OCI-LY3 (cell line): Measurements from ENCODE around the gene ASB8.

Experiments
- H2AFZ ChIP-seq: fragments of 200-600, 300-600 bp; shearing (Covaris generic); 2 replicates; pipeline ENCODE4 v1.6.0; 2014; ENCODE audit warnings: antibody characterized with exemption, low read depth, low read length
- H3K27ac ChIP-seq: fragments of 200-600, 300-600 bp; sonication (generic); 2 replicates; pipeline ENCODE4 v1.5.1; 2014; ENCODE audit warnings: mild to moderate bottlenecking, low read length, moderate library complexity, mixed read lengths
- H3K27me3 ChIP-seq: fragments of 200-600, 300-600 bp; sonication (generic); 2 replicates; pipeline ENCODE4 v1.6.1; 2014; ENCODE audit warnings: low read depth, low read length, mixed read lengths
- H3K36me3 ChIP-seq: fragments of 200-600, 300-600 bp; sonication (generic); replicated peaks from 2 replicates; pipeline ENCODE3; 2014; ENCODE audit warnings: low read depth, low read length, mixed read lengths
- H3K4me1 ChIP-seq: fragments of 300-600, 200-600 bp; sonication (generic); 2 replicates; pipeline ENCODE4 v1.6.1; 2014; ENCODE audit warnings: low read length, mixed read lengths
- H3K4me2 ChIP-seq: fragments of 200-600, 300-600 bp; sonication (generic); 2 replicates; pipeline ENCODE4 v1.6.1; 2014; ENCODE audit warnings: low read length, mixed read lengths
- H3K4me3 ChIP-seq: fragments of 300-600, 200-600 bp; sonication (generic); 2 replicates; pipeline ENCODE4 v1.5.1; 2014; ENCODE audit warnings: antibody characterized with exemption, mild to moderate bottlenecking, low read length, moderate library complexity
- H3K79me2 ChIP-seq: fragments of 300-600, 200-600 bp; shearing (Covaris generic); 2 replicates; pipeline ENCODE4 v1.6.1; 2014; ENCODE audit warnings: mild to moderate bottlenecking, low read length, mixed read lengths
- H3K9ac ChIP-seq: fragments of 300-600, 200-600 bp; shearing (Covaris generic); 2 replicates; pipeline ENCODE4 v1.6.0; 2014; ENCODE audit warnings: mild to moderate bottlenecking, low read length, moderate library complexity
- H3K9me3 ChIP-seq: fragments of 200-600, 300-600 bp; shearing (Covaris generic); 2 replicates; pipeline ENCODE4 v1.6.1; 2014; ENCODE audit warnings: low read length, mixed read lengths; ENCODE audit not compliant: insufficient read depth
- H4K20me1 ChIP-seq: fragments of 200-600, 300-600 bp; sonication (generic); 2 replicates; pipeline ENCODE4 v1.6.1; 2016; ENCODE audit warnings: low read length, mixed read lengths; ENCODE audit not compliant: insufficient read depth
- EZH2phosphoT487 ChIP-seq: fragments of 200-600 bp; shearing (Covaris generic); IDR thresholded peaks from 2 replicates; pipeline ENCODE4 v1.6.1; 2018; ENCODE audit warnings: antibody characterized with exemption, mixed run types, low read depth
- TF ChIP-seq, protein P1 (sequence below): fragments of 200-600, 300-600 bp; sonication (generic); IDR thresholded peaks from 2 replicates; pipeline ENCODE4 v1.5.1; 2014; ENCODE audit warnings: antibody characterized with exemption, low read length, low read depth

Gene ASB8

DNA sequence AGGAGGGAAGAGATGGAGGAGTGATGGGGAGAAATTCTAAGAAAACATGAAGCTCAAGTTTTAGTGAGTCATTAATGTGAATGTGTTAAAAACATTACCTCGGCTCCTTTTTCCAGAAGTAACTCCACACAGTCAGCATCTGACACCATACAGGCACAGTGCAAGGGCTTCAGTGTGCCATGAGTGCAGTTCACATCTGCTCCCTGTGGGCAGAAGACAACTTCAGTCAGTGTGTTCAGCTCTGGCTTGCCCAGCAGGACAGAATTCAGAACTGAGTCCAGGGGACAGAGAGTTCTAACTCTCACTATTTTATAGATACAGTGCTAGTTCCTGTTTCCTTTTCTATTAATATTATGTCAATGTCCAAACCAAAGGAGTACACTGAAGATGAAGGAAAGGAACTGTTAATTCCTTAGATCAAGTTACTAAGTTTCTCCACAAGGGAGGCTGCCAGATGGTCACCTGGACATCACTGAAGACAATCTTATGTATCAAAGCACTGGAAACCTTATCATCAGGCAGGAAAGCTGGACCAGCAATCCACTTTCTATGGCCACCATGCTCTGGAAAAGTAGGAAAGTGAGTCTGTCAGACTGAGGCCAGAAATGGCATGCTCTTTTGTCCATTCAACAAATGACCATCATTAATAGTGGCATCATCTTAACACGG is 6.1 kb downstream of the ASB8 start:
- peak overlapping the region; percentile 2; the same call in 1 of the 2 replicates for H3K4me3 ChIP-seq
- peaks cover 46% of the 10 kb centered on the region for H3K36me3 ChIP-seq
- H3K79me2 ChIP-seq: peaks cover 2% of the 10 kb centered on the region
- peak overlapping the region; percentile 35 for H3K4me2 ChIP-seq
- no peaks in the 10 kb centered on the region for H4K20me1 ChIP-seq
- H2AFZ ChIP-seq: no peak overlapping the region
- H3K27me3 ChIP-seq: no peaks in the 10 kb centered on the region
- peak overlapping the region; percentile 73; the same call in 1 of the 2 replicates for H3K27ac ChIP-seq
- no peaks in the 10 kb centered on the region for H3K9me3 ChIP-seq
- TF ChIP-seq, protein P1, sequence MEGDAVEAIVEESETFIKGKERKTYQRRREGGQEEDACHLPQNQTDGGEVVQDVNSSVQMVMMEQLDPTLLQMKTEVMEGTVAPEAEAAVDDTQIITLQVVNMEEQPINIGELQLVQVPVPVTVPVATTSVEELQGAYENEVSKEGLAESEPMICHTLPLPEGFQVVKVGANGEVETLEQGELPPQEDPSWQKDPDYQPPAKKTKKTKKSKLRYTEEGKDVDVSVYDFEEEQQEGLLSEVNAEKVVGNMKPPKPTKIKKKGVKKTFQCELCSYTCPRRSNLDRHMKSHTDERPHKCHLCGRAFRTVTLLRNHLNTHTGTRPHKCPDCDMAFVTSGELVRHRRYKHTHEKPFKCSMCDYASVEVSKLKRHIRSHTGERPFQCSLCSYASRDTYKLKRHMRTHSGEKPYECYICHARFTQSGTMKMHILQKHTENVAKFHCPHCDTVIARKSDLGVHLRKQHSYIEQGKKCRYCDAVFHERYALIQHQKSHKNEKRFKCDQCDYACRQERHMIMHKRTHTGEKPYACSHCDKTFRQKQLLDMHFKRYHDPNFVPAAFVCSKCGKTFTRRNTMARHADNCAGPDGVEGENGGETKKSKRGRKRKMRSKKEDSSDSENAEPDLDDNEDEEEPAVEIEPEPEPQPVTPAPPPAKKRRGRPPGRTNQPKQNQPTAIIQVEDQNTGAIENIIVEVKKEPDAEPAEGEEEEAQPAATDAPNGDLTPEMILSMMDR: no peak
- TF ChIP-seq EZH2phosphoT487: no peak
- peaks cover 26% of the 10 kb centered on the region for H3K4me1 ChIP-seq
- H3K9ac ChIP-seq: no peak overlapping the region

DNA sequence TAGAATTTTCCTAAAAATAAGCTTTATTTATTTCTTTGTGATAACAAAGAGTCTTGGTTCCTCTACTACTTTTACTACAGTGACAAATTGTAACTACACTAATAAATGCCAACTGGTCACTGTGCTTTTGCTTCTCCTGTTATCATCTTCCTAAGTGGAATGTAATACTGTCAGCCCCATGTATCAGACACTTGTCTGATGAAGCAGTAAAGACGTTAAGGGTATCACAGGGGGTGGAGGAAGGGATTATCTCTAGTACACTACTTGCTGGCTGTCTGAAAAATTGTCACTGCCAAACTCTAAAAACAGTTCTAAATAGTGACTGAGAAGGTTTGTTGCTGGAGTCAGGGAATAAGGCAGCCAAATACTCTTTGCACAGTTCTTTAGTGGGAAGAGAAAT is 11.3 kb downstream of the ASB8 start:
- Histone ChIP-seq H3K4me2 (no peak overlapping the region), H3K79me2 (no peaks in the 10 kb centered on the region), H4K20me1 (no peaks in the 10 kb centered on the region), H3K9me3 (no peaks in the 10 kb centered on the region), H3K4me3 (no peak overlapping the region), H3K27me3 (no peaks in the 10 kb centered on the region), H2AFZ (no peak overlapping the region), H3K27ac (no peak overlapping the region), H3K4me1 (peaks cover 1% of the 10 kb centered on the region), H3K36me3 (peaks cover 77% of the 10 kb centered on the region), H3K9ac (no peak overlapping the region)
- TF ChIP-seq, protein P1: no peak
- TF ChIP-seq EZH2phosphoT487: no peak

DNA sequence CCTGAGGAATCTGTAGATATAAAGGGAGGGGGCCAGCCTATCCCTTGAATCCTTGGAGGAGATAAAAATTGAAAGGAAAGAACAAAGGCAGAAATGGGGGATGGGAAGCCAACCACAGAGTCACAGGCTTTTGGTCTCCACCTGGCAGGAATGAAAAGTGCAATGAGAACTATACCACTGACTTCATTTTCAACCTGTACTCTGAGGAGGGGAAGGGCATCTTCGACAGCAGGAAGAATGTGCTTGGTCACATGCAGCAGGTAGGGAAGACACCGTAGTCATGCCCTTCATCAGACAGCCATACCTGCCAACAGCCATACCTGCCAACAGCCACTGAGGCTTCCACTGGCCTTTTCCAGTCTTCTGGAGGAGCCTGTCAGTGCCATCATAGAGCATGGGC is 13.4 kb downstream of the ASB8 start:
- H3K79me2 ChIP-seq: no peaks in the 10 kb centered on the region
- no peak overlapping the region for H3K4me3 ChIP-seq
- no peaks in the 10 kb centered on the region for H3K4me1 ChIP-seq
- H2AFZ ChIP-seq: no peak overlapping the region
- H3K36me3 ChIP-seq: peaks cover 70% of the 10 kb centered on the region
- H4K20me1 ChIP-seq: no peaks in the 10 kb centered on the region
- H3K9me3 ChIP-seq: no peaks in the 10 kb centered on the region
- no peak overlapping the region for H3K27ac ChIP-seq
- H3K9ac ChIP-seq: no peak overlapping the region
- no peak for TF ChIP-seq EZH2phosphoT487
- TF ChIP-seq, protein P1: no peak
- no peak overlapping the region for H3K4me2 ChIP-seq
- H3K27me3 ChIP-seq: no peaks in the 10 kb centered on the region

DNA sequence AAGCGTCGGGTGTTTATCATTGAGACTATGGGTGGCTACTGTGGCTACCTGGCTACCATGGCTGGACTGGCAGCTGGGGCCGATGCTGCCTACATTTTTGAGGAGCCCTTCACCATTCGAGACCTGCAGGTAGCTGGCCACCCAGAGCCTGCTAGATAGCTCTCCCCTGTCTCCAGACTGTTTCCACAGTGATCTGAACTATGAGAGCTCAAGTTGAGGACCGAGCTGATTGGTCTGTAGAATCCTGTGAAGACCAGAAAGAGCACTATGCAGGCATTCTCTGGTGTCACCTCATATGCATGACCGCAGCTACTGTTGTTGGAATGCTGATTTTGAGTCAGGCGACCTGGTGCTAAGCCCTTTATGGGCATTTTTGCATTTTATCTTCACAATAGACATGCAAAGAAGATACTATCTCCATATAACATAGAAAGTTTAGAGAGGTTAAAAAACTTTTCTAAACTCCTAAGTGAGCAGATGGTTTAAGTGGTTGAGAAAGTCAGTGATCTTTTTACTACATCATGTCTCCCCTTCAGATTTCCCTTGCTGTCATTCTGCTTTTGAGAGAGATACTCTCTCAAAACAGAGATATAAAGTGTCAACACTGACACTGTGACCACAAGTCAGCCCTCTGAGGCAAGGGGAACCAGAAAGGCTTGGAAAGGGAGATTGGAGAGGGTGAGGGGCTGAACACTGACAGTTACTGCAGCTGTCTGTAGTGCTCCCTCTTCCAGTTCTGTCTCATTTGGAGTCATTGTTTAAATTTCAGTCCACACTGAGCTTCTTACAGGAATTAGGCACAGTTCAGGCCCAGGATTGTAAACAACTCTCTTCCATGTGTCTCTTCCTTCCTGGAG is 14.3 kb downstream of the ASB8 start:
- Histone ChIP-seq H3K79me2 (no peaks in the 10 kb centered on the region), H3K4me2 (no peak overlapping the region), H4K20me1 (no peaks in the 10 kb centered on the region), H3K9ac (no peak overlapping the region), H3K27ac (no peak overlapping the region), H3K36me3 (peaks cover 74% of the 10 kb centered on the region), H3K4me1 (no peaks in the 10 kb centered on the region), H2AFZ (no peak overlapping the region), H3K9me3 (no peaks in the 10 kb centered on the region), H3K4me3 (no peak overlapping the region), H3K27me3 (no peaks in the 10 kb centered on the region)
- TF ChIP-seq, protein P1: no peak
- no peak for TF ChIP-seq EZH2phosphoT487
